ENCODE measurements around the gene DOHH.

The DOHH gene

GRCh38 chr19:3528080-3528479, 27.6 kb upstream of the DOHH start:
- H3K4me1 Mint-ChIP-seq = no peaks in the 10 kb centered on the region
- H3K27me3 Mint-ChIP-seq (ENCODE audit: low read depth) = no peaks in the 10 kb centered on the region
- H3K27ac Mint-ChIP-seq = no peak overlapping the region
- H3K36me3 Mint-ChIP-seq (ENCODE audit: low read depth) = peaks cover 13% of the 10 kb centered on the region
- H3K4me3 Mint-ChIP-seq = no peak overlapping the region
- TF ChIP-seq CTCF (IDR thresholded peaks at IDR 0.05; ENCODE audit: unreplicated experiment in 3 of 3) = no peak
- no peaks in the 10 kb centered on the region for H3K9me3 Mint-ChIP-seq

- no peaks in the 10 kb centered on the region for H3K4me1 Mint-ChIP-seq
- no peaks in the 10 kb centered on the region for H3K27me3 Mint-ChIP-seq (ENCODE audit: low read depth)
- no peaks in the 10 kb centered on the region for H3K9me3 Mint-ChIP-seq
- H3K27ac Mint-ChIP-seq = no peak overlapping the region
- peaks cover 13% of the 10 kb centered on the region for H3K36me3 Mint-ChIP-seq (ENCODE audit: low read depth)
- no peak for TF ChIP-seq CTCF (IDR thresholded peaks at IDR 0.05; ENCODE audit: unreplicated experiment in 3 of 3)
- H3K4me3 Mint-ChIP-seq = no peak overlapping the region
These were observed 26.9 kb upstream of the DOHH start for GRCh38 chr19:3527238-3527910.

- Mint-ChIP-seq H3K9me3 (no peaks in the 10 kb centered on the region), H3K4me3 (no peak overlapping the region), H3K27me3 (ENCODE audit: low read depth) (no peaks in the 10 kb centered on the region)
These were observed 26.2 kb upstream of the DOHH start for GRCh38 chr19:3526507-3527237.

GRCh38 chr19:3524904-3525451, 24.5 kb upstream of the DOHH start:
- Mint-ChIP-seq H3K36me3 (ENCODE audit: low read depth) (peaks cover 18% of the 10 kb centered on the region), H3K27me3 (ENCODE audit: low read depth) (no peaks in the 10 kb centered on the region), H3K9me3 (no peaks in the 10 kb centered on the region), H3K4me3 (no peak overlapping the region), H3K4me1 (no peaks in the 10 kb centered on the region), H3K27ac (no peak overlapping the region)
- TF ChIP-seq CTCF (IDR thresholded peaks at IDR 0.05; ENCODE audit: unreplicated experiment in 3 of 3) = no peak

More at GRCh38 chr19:3526507-3527237, 26.2 kb upstream of the DOHH start:
- peaks cover 18% of the 10 kb centered on the region for H3K36me3 Mint-ChIP-seq (ENCODE audit: low read depth)
- H3K4me1 Mint-ChIP-seq = no peaks in the 10 kb centered on the region
- H3K27ac Mint-ChIP-seq = no peak overlapping the region
- TF ChIP-seq CTCF (IDR thresholded peaks at IDR 0.05; ENCODE audit: unreplicated experiment in 3 of 3) = peak in 1 of 3 experiments; percentile 13

- TF ChIP-seq CTCF (IDR thresholded peaks at IDR 0.05; ENCODE audit: unreplicated experiment in 3 of 3) = no peak
- Mint-ChIP-seq H3K4me3 (no peak overlapping the region), H3K4me1 (no peaks in the 10 kb centered on the region), H3K36me3 (ENCODE audit: low read depth) (peaks cover 18% of the 10 kb centered on the region), H3K9me3 (no peaks in the 10 kb centered on the region), H3K27ac (no peak overlapping the region), H3K27me3 (ENCODE audit: low read depth) (no peaks in the 10 kb centered on the region)
These were observed 23.8 kb upstream of the DOHH start for GRCh38 chr19:3524078-3524842.

Measured in nephron (organoid).